ENCODE results near the gene LIMK1. TPM values are rescaled to one million over a fixed set of nuclear protein-coding genes. Genes with fewer than 3 reads are reported as not detected.
"Not testable (repeated sequence)": the region's sequence is repeated elsewhere in the genome, so short reads cannot be mapped to it uniquely, and the experiment has no call there.

Gene LIMK1
- 10 to 100 TPM in 4 of 6 donors, 1 to 10 TPM in 2; 7.9 to 16.5 (median 11.6) TPM for polyA plus RNA-seq (ENCODE audit: low read depth in 6 of 6)

DNA sequence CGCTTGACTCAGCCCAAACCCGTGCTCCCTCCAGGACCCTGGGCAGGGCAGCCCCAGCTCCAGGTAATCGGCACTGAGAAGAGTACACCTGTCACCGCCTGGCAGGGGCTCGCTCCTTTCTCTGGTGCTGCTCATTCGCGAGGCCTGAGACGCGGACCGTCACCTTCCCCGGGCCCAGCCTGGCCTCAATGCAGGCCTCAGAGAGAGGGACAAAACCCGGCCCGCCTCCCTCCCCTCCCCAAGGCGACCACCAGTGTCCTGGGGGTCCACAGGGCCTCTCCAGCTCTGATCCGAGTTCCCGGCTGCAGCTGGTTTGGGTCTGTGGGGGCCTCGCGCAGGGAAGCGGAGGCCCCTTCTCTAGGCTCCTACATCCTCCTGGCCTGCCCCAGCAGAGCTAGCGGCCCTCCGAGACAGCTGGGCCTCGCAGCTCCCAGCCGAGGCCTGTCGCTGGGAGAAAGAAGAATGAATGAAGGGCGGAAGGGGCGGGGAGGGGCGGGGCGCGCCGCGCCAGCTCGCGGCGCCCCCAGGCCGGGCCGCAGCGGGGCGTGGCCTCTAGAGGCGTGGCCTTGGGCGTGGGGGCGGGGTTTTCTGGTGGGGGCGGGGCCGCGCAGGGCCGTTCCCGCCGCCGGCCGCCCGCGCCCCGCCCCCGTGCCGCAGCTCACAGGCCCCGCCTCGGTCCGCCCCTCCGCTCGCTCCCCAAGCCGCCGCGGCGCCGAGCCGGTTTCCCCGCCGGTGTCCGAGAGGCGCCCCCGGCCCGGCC lies at the start of gene LIMK1:
LIMK1 (plus strand) TSS at position 688 of the 760 bp plus-strand sequence. CDS start 187 bp downstream, outside the sequence.
- ATAC-seq (ENCODE audit: low read depth in 2 of 2) = peak; percentile 86 to 87
- Mint-ChIP-seq H3K27me3 (no peaks in the 10 kb centered on the region), H3K4me3 (peak within 1 kb of the TSS; percentile 76 to 90 (median 86)), H3K4me1 (peaks cover 12 to 18% (median 12%) of the 10 kb centered on the region in 3 donors), H3K27ac (peak within 1 kb of the TSS in 5 of 6 donors; percentile 28 to 91 (median 88)), H3K9me3 (no peaks in the 10 kb centered on the region), H3K36me3 (no peaks in the 10 kb centered on the region)
- peak; percentile 82 for DNase-seq

DNA sequence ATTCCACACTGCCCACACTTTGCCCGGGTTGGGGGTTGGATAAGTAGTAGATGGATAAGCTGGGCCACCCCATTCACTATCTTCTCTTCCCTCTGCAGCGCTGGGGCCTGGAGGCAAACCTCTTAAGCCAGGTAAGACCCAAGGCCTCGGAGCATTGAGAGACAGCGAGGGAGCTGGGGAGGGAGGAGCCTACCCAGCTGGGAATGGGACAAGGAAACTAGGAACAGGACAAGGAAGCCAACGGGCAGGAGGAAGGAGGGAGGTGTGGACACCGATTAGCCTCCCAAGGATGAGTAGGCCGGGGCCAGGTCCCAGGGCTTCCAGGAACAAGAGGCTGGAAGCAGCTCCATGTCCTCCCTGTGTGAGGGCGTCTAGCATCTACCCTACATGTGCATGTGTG lies 46.0 kb upstream of the LIMK1 start:
- Mint-ChIP-seq H3K4me3 (no peak overlapping the region), H3K9me3 (no peaks in the 10 kb centered on the region), H3K36me3 (no peaks in the 10 kb centered on the region), H3K27ac (peak overlapping the region in 1 of 6 donors; percentile 14), H3K27me3 (peaks cover 3 to 50% (median 22%) of the 10 kb centered on the region in 3 donors), H3K4me1 (no peaks in the 10 kb centered on the region)
- ATAC-seq (ENCODE audit: low read depth in 2 of 2) (no peak), DNase-seq (no peak)

DNA sequence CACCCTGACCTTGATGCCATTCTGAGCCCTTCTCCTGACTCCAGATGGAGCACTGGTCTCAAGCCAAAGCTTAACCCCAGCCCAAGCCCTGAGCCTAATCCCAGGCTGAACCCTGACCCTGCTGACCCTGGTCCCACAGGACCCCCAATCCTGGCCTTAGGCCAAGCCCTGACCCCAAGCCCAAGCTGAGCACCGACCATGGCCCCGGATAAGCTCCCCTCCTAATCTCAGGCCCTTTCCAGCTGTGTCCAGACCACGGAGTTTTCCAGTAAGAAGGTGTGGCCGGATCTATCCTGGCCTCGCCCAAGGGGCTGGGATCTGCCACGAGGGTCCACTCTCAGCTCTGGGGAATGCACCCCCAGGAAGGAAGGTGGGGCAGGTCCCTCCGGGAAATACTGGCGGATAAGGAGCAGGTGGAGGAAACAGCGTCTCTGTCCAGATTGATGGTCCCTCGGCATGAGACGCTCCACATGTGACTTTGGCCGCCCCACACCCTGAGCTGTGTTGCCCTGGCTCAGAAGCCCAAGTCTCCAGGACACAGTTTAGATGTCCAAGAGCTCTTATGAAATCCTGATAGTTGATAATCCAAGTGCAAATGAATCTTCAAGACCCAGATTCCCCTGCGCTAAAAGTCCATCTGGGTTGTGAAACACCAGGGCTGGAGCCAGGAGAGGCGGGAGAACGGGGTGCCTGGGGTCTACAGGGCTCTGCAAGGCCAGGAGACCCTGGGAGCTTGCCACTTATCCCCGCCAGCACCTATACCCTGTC lies 45.2 kb upstream of the LIMK1 start:
- Mint-ChIP-seq H3K4me1 (no peaks in the 10 kb centered on the region), H3K36me3 (no peaks in the 10 kb centered on the region), H3K9me3 (no peaks in the 10 kb centered on the region), H3K4me3 (no peak overlapping the region), H3K27ac (peak overlapping the region in 1 of 6 donors; percentile 24), H3K27me3 (peaks cover 3 to 55% (median 16%) of the 10 kb centered on the region in 3 donors)
- DNase-seq (no peak), ATAC-seq (ENCODE audit: low read depth in 2 of 2) (no peak)

DNA sequence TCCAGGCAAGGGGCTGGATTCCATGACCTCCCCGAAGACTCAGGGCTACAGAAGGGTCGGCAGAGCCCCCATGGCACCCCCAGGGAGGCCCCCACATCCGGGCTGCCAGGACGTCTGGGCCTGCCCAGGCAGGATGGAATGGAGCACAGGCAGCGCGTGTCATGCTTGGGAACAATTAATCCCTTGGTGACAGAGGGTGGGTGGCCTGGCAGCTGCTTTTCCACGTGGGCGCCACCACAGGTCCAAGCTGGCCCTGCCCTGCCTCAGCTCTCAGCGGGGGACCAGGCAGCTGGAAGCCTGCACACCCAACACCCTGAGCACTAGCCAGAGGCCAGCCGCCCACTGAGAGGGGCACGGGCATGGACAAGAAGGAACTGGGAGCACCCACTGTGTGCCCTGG lies 44.3 kb upstream of the LIMK1 start:
- Mint-ChIP-seq H3K27ac (no peak overlapping the region), H3K4me3 (no peak overlapping the region), H3K36me3 (no peaks in the 10 kb centered on the region), H3K4me1 (no peaks in the 10 kb centered on the region), H3K9me3 (no peaks in the 10 kb centered on the region), H3K27me3 (peaks cover 3 to 59% (median 16%) of the 10 kb centered on the region in 3 donors)
- ATAC-seq (ENCODE audit: low read depth in 2 of 2) (no peak), DNase-seq (no peak)

DNA sequence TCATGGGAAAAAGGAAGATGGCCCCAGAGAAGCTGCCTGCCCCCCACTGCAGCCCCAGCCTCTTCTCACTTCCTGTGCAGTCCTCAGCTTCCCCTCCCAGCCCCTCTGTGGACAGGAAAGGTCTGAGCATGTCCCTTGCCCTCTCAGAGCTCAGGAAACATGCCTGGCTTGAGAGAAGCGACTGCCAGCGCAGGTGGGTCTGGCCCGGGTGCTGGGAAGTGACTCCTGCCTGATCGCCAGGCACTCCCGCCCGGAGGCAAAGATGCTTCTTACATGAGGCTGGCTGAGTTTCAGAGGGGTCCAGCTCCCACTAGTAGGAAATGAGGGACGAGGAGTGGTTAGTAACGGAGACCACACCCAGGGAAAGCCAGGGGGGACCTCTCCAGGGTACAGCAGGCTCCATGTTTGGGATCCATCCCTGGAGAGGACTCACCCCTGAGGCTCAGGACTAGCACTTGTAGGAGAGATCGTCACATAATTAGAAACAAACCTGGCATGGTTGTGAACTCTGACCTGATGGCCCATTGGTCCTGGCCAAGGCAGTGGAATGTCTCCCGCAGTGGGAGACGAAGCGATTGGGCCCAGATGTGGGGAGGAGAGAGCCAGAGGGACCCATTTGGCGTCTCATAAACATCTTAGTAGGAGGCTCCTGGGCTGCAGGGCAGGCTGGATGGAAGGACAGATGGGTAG lies 43.4 kb upstream of the LIMK1 start:
- Mint-ChIP-seq H3K27me3 (peaks cover 3 to 55% (median 16%) of the 10 kb centered on the region in 3 donors), H3K4me3 (no peak overlapping the region), H3K9me3 (no peaks in the 10 kb centered on the region), H3K27ac (no peak overlapping the region), H3K36me3 (no peaks in the 10 kb centered on the region), H3K4me1 (no peaks in the 10 kb centered on the region)
- ATAC-seq (ENCODE audit: low read depth in 2 of 2) (no peak), DNase-seq (no peak)

DNA sequence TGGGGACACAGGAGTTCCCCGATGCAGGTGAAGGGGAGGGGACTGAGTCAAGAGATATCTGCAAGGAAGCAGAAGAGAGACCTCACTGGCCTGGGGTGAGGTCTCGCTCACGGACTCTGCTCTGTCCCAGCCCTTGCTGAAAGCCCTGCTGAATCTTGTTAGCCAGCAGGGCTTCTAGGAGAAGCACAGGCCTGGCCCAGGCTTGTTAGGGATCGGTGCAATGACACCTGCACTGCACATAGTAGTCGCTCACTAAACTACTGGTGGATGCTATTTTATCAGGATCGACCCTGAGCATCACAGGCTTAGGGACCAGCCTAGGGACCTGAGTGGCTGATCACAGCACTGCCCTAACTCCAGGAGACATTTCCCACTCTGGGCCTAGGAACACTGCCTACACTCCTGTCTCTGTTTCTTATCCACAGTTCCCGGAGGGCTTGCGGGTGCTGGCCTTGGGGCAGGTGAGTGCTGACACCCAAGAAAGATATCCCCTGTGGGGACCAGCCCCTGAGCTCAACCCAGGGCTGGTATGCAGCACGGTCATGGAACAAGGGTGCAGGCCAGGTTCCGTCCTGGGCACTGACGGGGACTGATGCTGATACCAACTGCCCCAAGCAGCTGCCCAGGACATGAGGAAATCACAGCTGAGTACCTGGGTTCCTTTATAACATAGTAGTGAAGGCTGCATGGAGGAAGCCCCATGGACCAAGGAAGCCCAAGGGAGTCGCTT lies 42.6 kb upstream of the LIMK1 start:
- DNase-seq (no peak), ATAC-seq (ENCODE audit: low read depth in 2 of 2) (no peak)
- Mint-ChIP-seq H3K9me3 (no peaks in the 10 kb centered on the region), H3K36me3 (no peaks in the 10 kb centered on the region), H3K27ac (peak overlapping the region in 1 of 6 donors; percentile 25), H3K4me1 (no peaks in the 10 kb centered on the region), H3K4me3 (no peak overlapping the region), H3K27me3 (peaks cover 3 to 50% (median 16%) of the 10 kb centered on the region in 3 donors)

DNA sequence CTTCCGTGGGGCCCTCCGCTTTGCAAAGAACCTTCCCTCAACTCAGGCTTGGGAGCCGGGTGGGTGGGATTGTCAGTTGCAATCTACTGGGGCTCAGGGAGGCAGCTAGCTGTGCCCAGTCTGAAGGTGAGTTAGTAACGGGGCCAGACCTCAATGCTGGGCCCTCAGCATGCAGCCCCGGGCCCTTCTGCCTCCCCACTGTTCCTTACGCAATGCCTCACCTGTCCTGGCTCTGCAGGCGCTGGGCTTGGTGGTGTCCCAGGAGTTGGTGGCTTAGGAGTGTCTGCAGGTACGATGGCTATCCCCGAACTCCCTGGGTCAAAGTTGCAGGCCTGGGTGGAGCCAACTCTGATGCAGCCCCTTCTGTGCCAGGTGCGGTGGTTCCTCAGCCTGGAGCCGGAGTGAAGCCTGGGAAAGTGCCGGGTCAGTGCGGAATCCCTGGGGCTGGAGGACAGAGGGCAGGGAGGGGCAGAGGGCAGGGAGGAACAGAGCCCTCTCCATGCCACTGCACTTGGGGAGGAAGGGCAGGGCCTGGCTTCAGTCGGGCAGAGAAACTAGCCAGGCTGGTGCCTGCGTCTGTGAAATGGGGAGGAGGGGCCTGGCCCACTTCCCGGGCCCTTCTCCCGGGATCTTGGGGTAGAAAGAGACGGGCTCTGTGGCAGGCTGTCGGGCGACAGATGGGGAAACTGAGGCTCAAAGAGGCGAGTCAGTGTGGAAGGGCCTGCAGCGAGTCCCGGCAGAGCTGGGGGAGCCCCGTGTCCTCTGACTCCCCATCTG lies 40.7 kb upstream of the LIMK1 start:
- no peak overlapping the region for H3K4me3 Mint-ChIP-seq

DNA sequence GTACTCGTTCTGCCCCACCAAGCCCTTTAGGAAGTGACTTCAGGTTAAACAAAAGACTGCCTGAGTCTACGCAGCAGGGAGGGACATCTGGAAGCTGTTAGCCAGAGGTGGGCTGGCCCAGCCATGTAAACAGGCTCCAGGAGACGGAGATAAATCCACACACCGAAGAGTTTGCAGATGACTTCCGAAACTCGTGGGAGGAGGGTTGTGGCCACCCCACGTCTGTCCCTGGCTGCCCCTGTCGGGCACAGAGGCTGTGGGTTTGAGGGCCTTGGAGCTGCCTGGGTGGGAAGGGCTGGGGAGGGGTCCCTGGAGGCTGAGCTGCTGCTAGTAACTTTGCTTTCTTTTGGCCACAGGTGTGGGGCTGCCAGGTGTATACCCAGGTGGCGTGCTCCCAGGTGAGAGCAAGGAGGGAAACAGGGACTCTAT lies 40.1 kb upstream of the LIMK1 start:
- no peaks in the 10 kb centered on the region for H3K4me1 Mint-ChIP-seq
- H3K27me3 Mint-ChIP-seq = peaks cover 3 to 31% (median 8%) of the 10 kb centered on the region in 3 donors
- no peak for ATAC-seq (ENCODE audit: low read depth in 2 of 2)
- no peaks in the 10 kb centered on the region for H3K36me3 Mint-ChIP-seq
- H3K4me3 Mint-ChIP-seq = no peak overlapping the region
- H3K9me3 Mint-ChIP-seq = no peaks in the 10 kb centered on the region
- no peak overlapping the region for H3K27ac Mint-ChIP-seq
- DNase-seq = no peak

More for the DNA sequence above, 40.7 kb upstream of the LIMK1 start:
- Mint-ChIP-seq H3K9me3 (no peaks in the 10 kb centered on the region), H3K36me3 (no peaks in the 10 kb centered on the region), H3K4me1 (no peaks in the 10 kb centered on the region), H3K27ac (no peak overlapping the region), H3K27me3 (peaks cover 3 to 37% (median 8%) of the 10 kb centered on the region in 3 donors)
- no peak for ATAC-seq (ENCODE audit: low read depth in 2 of 2)
- no peak for DNase-seq

DNA sequence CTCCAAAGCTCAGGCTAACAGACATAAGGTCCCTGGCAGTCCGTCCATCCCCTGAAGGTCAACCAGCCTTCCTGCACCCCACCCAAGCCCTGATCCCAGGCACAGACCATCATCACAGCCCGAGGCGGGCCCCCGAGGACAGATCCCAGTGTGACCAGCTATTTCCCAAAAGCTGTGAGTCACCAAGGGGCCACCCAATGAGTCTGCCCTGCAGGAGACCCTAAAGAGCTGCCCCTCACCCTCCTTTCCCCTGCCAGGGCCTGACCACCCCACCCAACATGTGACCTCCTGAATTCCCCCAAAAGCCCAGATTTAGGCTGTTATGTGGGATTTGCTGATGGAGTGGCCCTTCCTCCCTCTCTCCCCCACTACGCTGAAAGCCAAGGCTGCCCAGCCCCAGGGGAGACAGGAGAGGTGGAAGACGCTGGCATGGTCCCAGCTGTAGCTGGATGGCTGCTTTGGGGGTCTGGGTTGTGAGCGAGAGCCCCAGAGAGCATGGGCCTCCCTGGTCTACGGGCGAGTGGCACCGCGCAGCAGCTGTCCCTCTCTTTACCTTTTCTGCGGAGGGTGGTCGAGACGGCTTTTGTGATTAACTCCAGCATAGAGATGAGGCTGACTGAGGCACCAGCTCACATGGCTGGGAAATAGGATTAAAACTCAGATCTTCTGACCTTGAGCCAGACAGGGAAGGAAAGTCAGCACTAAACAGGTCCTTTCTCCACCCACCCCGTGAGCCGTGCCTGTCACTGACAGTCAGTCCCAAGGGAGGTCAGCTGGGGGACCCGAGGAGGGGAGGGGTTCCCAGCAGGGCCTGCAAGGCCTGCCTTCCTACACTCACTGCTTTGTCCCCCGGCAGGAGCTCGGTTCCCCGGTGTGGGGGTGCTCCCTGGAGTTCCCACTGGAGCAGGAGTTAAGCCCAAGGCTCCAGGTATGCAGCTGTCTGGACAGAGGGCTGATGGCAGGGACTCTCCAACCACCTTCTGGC lies 38.9 kb upstream of the LIMK1 start:
- H3K27ac Mint-ChIP-seq = no peak overlapping the region
- H3K27me3 Mint-ChIP-seq = peaks cover 0 to 22% (median 3%) of the 10 kb centered on the region in 3 donors
- no peaks in the 10 kb centered on the region for H3K36me3 Mint-ChIP-seq
- ATAC-seq (ENCODE audit: low read depth in 2 of 2) (no peak), DNase-seq (no peak)
- peak overlapping the region in 1 of 8 donors; percentile 33 for H3K4me3 Mint-ChIP-seq
- no peaks in the 10 kb centered on the region for H3K4me1 Mint-ChIP-seq
- H3K9me3 Mint-ChIP-seq = no peaks in the 10 kb centered on the region

DNA sequence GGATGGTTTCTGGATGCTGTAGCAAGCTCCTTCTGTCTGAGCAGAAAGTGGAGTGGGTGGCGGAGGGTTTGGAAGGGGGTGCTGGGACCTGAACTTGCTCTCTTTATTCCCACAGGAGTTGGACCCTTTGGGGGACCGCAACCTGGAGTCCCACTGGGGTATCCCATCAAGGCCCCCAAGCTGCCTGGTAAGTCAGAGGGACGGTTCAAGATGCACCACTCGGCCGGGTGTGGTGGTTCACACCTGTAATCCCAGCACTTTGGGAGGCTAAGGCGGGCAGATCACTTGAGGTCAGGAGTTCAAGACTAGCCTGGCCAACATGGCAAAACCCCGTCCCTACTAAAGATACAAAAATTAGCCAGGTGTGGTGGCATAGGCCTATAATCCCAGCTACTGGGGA lies 37.0 kb upstream of the LIMK1 start:
- H3K4me1 Mint-ChIP-seq; H3K27ac Mint-ChIP-seq; H3K4me3 Mint-ChIP-seq; H3K36me3 Mint-ChIP-seq; ATAC-seq (ENCODE audit: low read depth in 2 of 2); DNase-seq; H3K9me3 Mint-ChIP-seq: not testable (repeated sequence)
- peaks cover 0 to 15% (median 0%) of the 10 kb centered on the region in 3 donors for H3K27me3 Mint-ChIP-seq

DNA sequence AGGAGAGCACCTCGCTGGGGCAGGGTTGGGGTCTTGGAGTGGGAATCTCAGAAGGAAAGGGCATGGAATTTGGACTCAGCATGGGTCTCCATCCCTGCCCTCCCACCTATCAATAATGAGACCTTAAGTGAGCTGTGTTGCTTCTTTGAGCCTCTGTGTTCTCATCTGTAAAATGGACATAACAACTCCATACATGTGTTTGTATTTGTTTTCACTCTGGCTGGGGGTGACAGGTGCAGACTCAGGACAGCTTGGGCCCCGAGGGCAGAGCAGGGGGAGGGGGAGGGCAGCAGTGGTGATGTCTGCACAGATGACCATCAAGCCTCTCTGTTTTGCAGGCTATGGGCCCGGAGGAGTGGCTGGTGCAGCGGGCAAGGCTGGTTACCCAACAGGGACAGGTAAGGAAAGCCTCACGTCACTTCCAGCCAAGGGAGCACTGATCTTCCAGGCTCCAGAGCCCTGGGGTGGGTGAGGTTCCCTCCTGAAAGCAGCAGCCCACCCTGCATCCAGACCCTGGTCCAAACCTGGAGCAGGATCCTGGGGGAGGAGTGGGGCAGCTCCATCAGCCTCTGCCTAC lies 35.7 kb upstream of the LIMK1 start:
- Mint-ChIP-seq H3K4me3 (no peak overlapping the region), H3K27me3 (peaks cover 0 to 6% (median 0%) of the 10 kb centered on the region in 3 donors)
- ATAC-seq (ENCODE audit: low read depth in 2 of 2) = no peak

More for the DNA sequence above, 35.7 kb upstream of the LIMK1 start:
- no peak for DNase-seq
- H3K9me3 Mint-ChIP-seq = no peaks in the 10 kb centered on the region
- H3K27ac Mint-ChIP-seq = peak overlapping the region in 2 of 6 donors; percentile 37 to 72
- no peaks in the 10 kb centered on the region for H3K36me3 Mint-ChIP-seq
- peaks cover 0 to 2% (median 0%) of the 10 kb centered on the region in 3 donors for H3K4me1 Mint-ChIP-seq
